AG09309 (cell line): ENCODE data around the gene NRG3.

Source experiments
- DNase-seq: peaks from one replicate; pipeline ENCODE4 v3.0.0-alpha.2; 2010; ENCODE audit warnings: low read depth
- H3K4me3 ChIP-seq: 2 replicates; pipeline ENCODE4 v1.5.1; 2011; ENCODE audit warnings: mild to moderate bottlenecking, low read depth, low read length, moderate library complexity; ENCODE audit not compliant: control insufficient read depth
- CTCF ChIP-seq: IDR thresholded peaks from 2 replicates; pipeline ENCODE4 v1.5.1; 2011; ENCODE audit warnings: mild to moderate bottlenecking, low read depth, low read length, inconsistent platforms; ENCODE audit not compliant: insufficient read depth, control insufficient read depth; ENCODE audit errors: missing control alignments

NRG3 gene

GRCh38 chr10:81963606-81964005 is 88.6 kb downstream of the NRG3 start:
- DNase-seq: no peak
- no peak for TF ChIP-seq CTCF

GRCh38 chr10:81967716-81968115 is 92.7 kb downstream of the NRG3 start:
- no peak overlapping the region for H3K4me3 ChIP-seq
- TF ChIP-seq CTCF: no peak
- no peak for DNase-seq

More at GRCh38 chr10:81963606-81964005, 88.6 kb downstream of the NRG3 start:
- no peak overlapping the region for H3K4me3 ChIP-seq

GRCh38 chr10:81969136-81969535 is 94.1 kb downstream of the NRG3 start:
- TF ChIP-seq CTCF: no peak
- no peak for DNase-seq
- H3K4me3 ChIP-seq: no peak overlapping the region

GRCh38 chr10:81978238-81978637 is 103.2 kb downstream of the NRG3 start:
- TF ChIP-seq CTCF: no peak
- DNase-seq: no peak
- no peak overlapping the region for H3K4me3 ChIP-seq

- no peak for TF ChIP-seq CTCF
- H3K4me3 ChIP-seq: no peak overlapping the region
- no peak for DNase-seq
Measured at GRCh38 chr10:81981724-81982123, 106.7 kb downstream of the NRG3 start.

- no peak overlapping the region for H3K4me3 ChIP-seq
- DNase-seq: no peak
- no peak for TF ChIP-seq CTCF
Measured at GRCh38 chr10:81984428-81984827, 109.4 kb downstream of the NRG3 start.

- no peak overlapping the region for H3K4me3 ChIP-seq
- DNase-seq: no peak
- TF ChIP-seq CTCF: no peak
Measured at GRCh38 chr10:81995254-81995653, 120.3 kb downstream of the NRG3 start.
